ENCODE data around the gene RCOR1. TPM values are rescaled to one million over a fixed set of nuclear protein-coding genes. Genes with fewer than 3 reads are reported as not detected.

The RCOR1 gene
- total and polyA plus RNA-seq, 11 donors = 2.7 to 20.9 (median 12.1) TPM

- no peak overlapping the region for H3K27ac ChIP-seq
- 63 to 68% (median 66%) methylated on average over 19 of the region's 19 CpGs for WGBS, 4 donors
- DNase-seq = peak in 1 of 5 donors; percentile 34
- ATAC-seq = peak in 3 of 4 donors; percentile 11 to 57 (median 39)
- peaks cover 0 to 17% (median 0%) of the 10 kb centered on the region in 9 donors for H3K27me3 ChIP-seq
- H3K36me3 ChIP-seq = no peaks in the 10 kb centered on the region
- peaks cover 0 to 12% (median 0%) of the 10 kb centered on the region in 12 donors for H3K4me1 ChIP-seq
- H3K9me3 ChIP-seq = no peaks in the 10 kb centered on the region
- peak overlapping the region in 5 of 12 donors; percentile 5 to 28 (median 17) for H3K4me3 ChIP-seq
- intact Hi-C loops (cut with DNase I) = no loop called here
- TF ChIP-seq POLR2A (IDR thresholded peaks at IDR 0.05) (no peak), CTCF (IDR thresholded peaks at IDR 0.05) (no peak)
Observed at GRCh38 chr14:102579696-102580549, 12.5 kb upstream of the RCOR1 start.

GRCh38 chr14:102580550-102581110 is 11.8 kb upstream of the RCOR1 start:
- Histone ChIP-seq H3K4me1 (peaks cover 0 to 12% (median 0%) of the 10 kb centered on the region in 12 donors), H3K36me3 (no peaks in the 10 kb centered on the region), H3K4me3 (no peak overlapping the region), H3K27me3 (peaks cover 0 to 15% (median 0%) of the 10 kb centered on the region in 9 donors), H3K9me3 (no peaks in the 10 kb centered on the region), H3K27ac (no peak overlapping the region)
- no peak for TF ChIP-seq CTCF (IDR thresholded peaks at IDR 0.05)
- no peak for TF ChIP-seq POLR2A (IDR thresholded peaks at IDR 0.05)
- no peak for DNase-seq
- peak in 2 of 4 donors; percentile 16 to 20 for ATAC-seq
- intact Hi-C loops (cut with DNase I) = no loop called here
- WGBS, 4 donors = 91 to 97% (median 95%) methylated on average over 10 of the region's 10 CpGs

- peaks cover 0 to 10% (median 0%) of the 10 kb centered on the region in 9 donors for H3K27me3 ChIP-seq
- no peak overlapping the region for H3K4me3 ChIP-seq
- no peak overlapping the region for H3K27ac ChIP-seq
- H3K4me1 ChIP-seq = peaks cover 0 to 12% (median 0%) of the 10 kb centered on the region in 12 donors
- intact Hi-C loops (cut with DNase I) = no loop called here
- DNase-seq (no peak), ATAC-seq (no peak)
- H3K36me3 ChIP-seq = no peaks in the 10 kb centered on the region
- 94 to 96% (median 95%) methylated on average over 10 of the region's 10 CpGs for WGBS, 4 donors
- TF ChIP-seq CTCF (IDR thresholded peaks at IDR 0.05) (no peak), POLR2A (IDR thresholded peaks at IDR 0.05) (no peak)
- H3K9me3 ChIP-seq = no peaks in the 10 kb centered on the region
Observed at GRCh38 chr14:102581193-102581592, 11.3 kb upstream of the RCOR1 start.

- Histone ChIP-seq H3K27ac (no peak overlapping the region), H3K36me3 (no peaks in the 10 kb centered on the region), H3K27me3 (peaks cover 0 to 4% (median 0%) of the 10 kb centered on the region in 9 donors), H3K4me3 (no peak overlapping the region), H3K9me3 (no peaks in the 10 kb centered on the region), H3K4me1 (peaks cover 0 to 12% (median 0%) of the 10 kb centered on the region in 12 donors)
- WGBS, 4 donors = 55 to 68% (median 64%) methylated on average over 6 to 7 of the region's 7 CpGs
- DNase-seq = no peak
- no peak for ATAC-seq
- TF ChIP-seq POLR2A (IDR thresholded peaks at IDR 0.05) (no peak), CTCF (IDR thresholded peaks at IDR 0.05) (no peak)
- intact Hi-C loops (cut with DNase I) = no loop called here
Observed at GRCh38 chr14:102583726-102584125, 8.7 kb upstream of the RCOR1 start.

Data from heart left ventricle (tissue), 16 donors.